Sigmoid colon (tissue), 7 donors: ENCODE data around the gene XIRP2. TPM values are rescaled to one million over a fixed set of nuclear protein-coding genes. Genes with fewer than 3 reads are reported as not detected.

Experiments used
- DNase-seq: peaks from one replicate; pipeline ENCODE4 v3.0.0-alpha.2; 2019
- H3K27ac ChIP-seq, 4 donors: fragments of 200-600 bp; sonication (generic); one replicate each; pipeline ENCODE4 v1.5.1; 2016 to 2019; ENCODE audit warnings: mild to moderate bottlenecking in 1 of 4
- H3K27me3 ChIP-seq, 3 donors: fragments of 200-600 bp; sonication (generic); one replicate each; pipeline ENCODE4 v1.5.1; 2019; ENCODE audit warnings: mild to moderate bottlenecking in 1 of 3
- H3K36me3 ChIP-seq, 4 donors: fragments of 200-600 bp; sonication (generic); one replicate each; pipeline ENCODE4 v1.5.1; 2016 to 2019
- H3K4me1 ChIP-seq, 4 donors: fragments of 200-600 bp; sonication (generic); one replicate each; pipeline ENCODE4 v1.5.1; 2017 to 2019
- H3K4me3 ChIP-seq, 4 donors: fragments of 200-600 bp; sonication (generic); one replicate each; pipeline ENCODE4 v1.5.1; 2017 to 2019; ENCODE audit warnings: mild to moderate bottlenecking in 2 of 4, moderate library complexity in 1 of 4
- H3K9me3 ChIP-seq, 4 donors: fragments of 200-600 bp in 3 of 4; sonication (generic) in 3 of 4; one replicate each; pipeline versions ENCODE4 v1.5.1 to v1.6.1; 2013 to 2019
- CTCF ChIP-seq, 4 experiments: fragments of 450-650 bp in 3 of 4; fragments of 200-600 bp in 1 of 4; IDR thresholded peaks; one replicate each; pipeline ENCODE4 v1.5.1; 2016 to 2019; ENCODE audit warnings: antibody characterized with exemption in 4 of 4, mild to moderate bottlenecking in 3 of 4, moderate library complexity in 2 of 4
- EP300 ChIP-seq, 4 donors: sonication (generic); formaldehyde crosslinking; IDR thresholded peaks; one replicate each; pipeline ENCODE4 v1.6.1; 2017; ENCODE audit warnings: antibody characterized with exemption in 4 of 4
- POLR2A ChIP-seq, 2 donors: fragments of 450-650 bp; IDR thresholded peaks; one replicate each; pipeline ENCODE4 v1.6.1; 2016; ENCODE audit warnings: antibody characterized with exemption in 2 of 2, mild to moderate bottlenecking in 2 of 2, moderate library complexity in 2 of 2
- POLR2AphosphoS5 ChIP-seq, 4 donors: sonication (generic); formaldehyde crosslinking; IDR thresholded peaks; one replicate each; pipeline ENCODE4 v1.6.1; 2017; ENCODE audit warnings: antibody characterized with exemption in 4 of 4
- WGBS, 2 donors: extraction: QIAGEN DNeasy Blood & Tissue Kit; methylation state at CpG; one replicate each; pipeline ENCODE4 v1.1.7; 2013; 5-methylcytosine and 5-hydroxymethylcytosine counted together
- intact Hi-C: fragments of 100-400 bp; cut with DNase I; formaldehyde crosslinking; loops from one replicate; pipeline ENCODE4 v1.15.1; 2023
- polyA plus RNA-seq, 3 donors: library from polyadenylated mRNA; stranded (reverse); fragments of 200-250 nt; gene quantifications; one replicate each; pipeline ENCODE4 v1.2.3, GENCODE V29; 2013
- total RNA-seq, 4 donors: library from RNA; depleted of rRNA; stranded (reverse); fragments of >200 nt; gene quantifications; one replicate each; pipeline ENCODE4 v1.1.0, GENCODE V29; 2016
- donor health status: healthy with polysubstance abuse.
- donor health status: Bipolar disorder and iron deficiency.
- donor health status: healthy.

The XIRP2 gene
- total and polyA plus RNA-seq, 7 donors, result under 0.01 to 1.8 (median 0.20) TPM; not detected in 3

GRCh38 chr2:167147271-167147941, 259.1 kb downstream of the XIRP2 start:
- no peak overlapping the region for H3K27ac ChIP-seq
- DNase-seq, result no peak
- intact Hi-C loops, result no loop called here
- no peak for TF ChIP-seq CTCF (IDR thresholded peaks at IDR 0.05)
- H3K4me1 ChIP-seq, result peaks cover 0 to 9% (median 3%) of the 10 kb centered on the region in 4 donors
- 14 to 58% methylated on average over 6 of the region's 6 CpGs for WGBS, 2 donors
- no peaks in the 10 kb centered on the region for H3K27me3 ChIP-seq
- H3K9me3 ChIP-seq, result no peaks in the 10 kb centered on the region
- H3K36me3 ChIP-seq, result no peaks in the 10 kb centered on the region
- H3K4me3 ChIP-seq, result no peak overlapping the region

DNA sequence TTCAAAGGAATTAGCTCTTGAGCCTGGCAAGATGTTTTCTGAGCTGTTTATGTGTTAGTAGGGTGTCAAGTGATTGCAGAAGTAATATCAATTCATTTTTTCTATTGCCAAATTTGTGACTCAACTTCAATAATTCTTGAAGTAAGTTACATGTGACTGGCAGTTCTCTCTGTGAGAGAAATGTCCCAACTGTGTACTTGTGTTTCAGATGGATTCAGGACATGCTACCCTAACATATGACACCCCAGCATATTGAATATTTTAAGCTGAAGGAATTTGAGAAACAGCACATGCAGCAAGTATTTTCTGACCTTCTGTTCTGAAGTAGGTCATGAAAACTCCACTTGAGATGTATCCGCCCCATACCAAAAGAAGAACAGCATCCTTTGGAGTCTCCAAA, 263.6 kb downstream of the XIRP2 start:
- Histone ChIP-seq H3K9me3 (no peaks in the 10 kb centered on the region), H3K27me3 (no peaks in the 10 kb centered on the region), H3K27ac (no peak overlapping the region), H3K4me1 (no peaks in the 10 kb centered on the region), H3K4me3 (no peak overlapping the region), H3K36me3 (no peaks in the 10 kb centered on the region)
- no peak for TF ChIP-seq POLR2AphosphoS5 (IDR thresholded peaks at IDR 0.05)
- TF ChIP-seq POLR2A (IDR thresholded peaks at IDR 0.05), result no peak
- no peak for TF ChIP-seq CTCF (IDR thresholded peaks at IDR 0.05)
- no peak for TF ChIP-seq EP300 (IDR thresholded peaks at IDR 0.05)
- 87 to 93% methylated on average over 1 of the region's 1 CpG for WGBS, 2 donors
- intact Hi-C loops, result no loop called here
- no peak for DNase-seq

GRCh38 chr2:167157523-167157922, 269.2 kb downstream of the XIRP2 start:
- WGBS, 2 donors, result 27 to 59% methylated on average over 1 of the region's 1 CpG
- Histone ChIP-seq H3K27me3 (no peaks in the 10 kb centered on the region), H3K4me1 (no peaks in the 10 kb centered on the region), H3K27ac (no peak overlapping the region), H3K4me3 (no peak overlapping the region), H3K9me3 (no peaks in the 10 kb centered on the region), H3K36me3 (no peaks in the 10 kb centered on the region)
- no peak for DNase-seq
- TF ChIP-seq POLR2A (IDR thresholded peaks at IDR 0.05), result no peak
- no peak for TF ChIP-seq CTCF (IDR thresholded peaks at IDR 0.05)
- TF ChIP-seq EP300 (IDR thresholded peaks at IDR 0.05), result no peak
- no peak for TF ChIP-seq POLR2AphosphoS5 (IDR thresholded peaks at IDR 0.05)
- intact Hi-C loops, result no loop called here

DNA sequence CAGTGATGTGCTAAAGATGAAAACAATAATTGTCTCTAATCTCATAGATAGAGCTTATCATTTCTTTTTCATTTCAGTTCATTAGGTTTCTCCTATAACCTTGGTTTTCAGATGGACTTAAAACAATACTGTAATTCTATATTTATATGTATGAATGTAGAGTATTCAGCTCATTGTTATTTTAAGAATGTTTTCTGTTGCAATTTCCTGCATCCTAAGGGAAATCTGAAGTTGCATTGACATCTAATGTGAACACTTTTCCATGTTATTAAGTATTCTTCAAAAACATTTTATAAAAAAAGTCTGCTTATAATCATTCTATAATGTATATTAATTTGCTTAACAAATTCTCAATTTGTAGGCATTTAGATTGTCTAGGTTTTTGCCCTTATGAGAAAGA, 288.9 kb downstream of the XIRP2 start:
- no peak for TF ChIP-seq EP300 (IDR thresholded peaks at IDR 0.05)
- TF ChIP-seq CTCF (IDR thresholded peaks at IDR 0.05), result no peak
- no peak for TF ChIP-seq POLR2AphosphoS5 (IDR thresholded peaks at IDR 0.05)
- no peak for TF ChIP-seq POLR2A (IDR thresholded peaks at IDR 0.05)
- H3K36me3 ChIP-seq, result no peaks in the 10 kb centered on the region
- H3K27ac ChIP-seq, result no peak overlapping the region
- H3K9me3 ChIP-seq, result peaks cover 0 to 4% (median 0%) of the 10 kb centered on the region in 4 donors
- intact Hi-C loops, result no loop called here
- no peaks in the 10 kb centered on the region for H3K4me1 ChIP-seq
- no peaks in the 10 kb centered on the region for H3K27me3 ChIP-seq
- H3K4me3 ChIP-seq, result no peak overlapping the region
- no peak for DNase-seq

GRCh38 chr2:167181134-167181533, 292.9 kb downstream of the XIRP2 start:
- Histone ChIP-seq H3K4me3 (no peak overlapping the region), H3K27me3 (no peaks in the 10 kb centered on the region), H3K9me3 (no peaks in the 10 kb centered on the region), H3K4me1 (no peaks in the 10 kb centered on the region), H3K27ac (no peak overlapping the region), H3K36me3 (no peaks in the 10 kb centered on the region)
- intact Hi-C loops, result no loop called here
- WGBS, 2 donors, result 58 to 72% methylated on average over 3 of the region's 3 CpGs
- no peak for TF ChIP-seq POLR2AphosphoS5 (IDR thresholded peaks at IDR 0.05)
- TF ChIP-seq POLR2A (IDR thresholded peaks at IDR 0.05), result no peak
- no peak for TF ChIP-seq EP300 (IDR thresholded peaks at IDR 0.05)
- no peak for TF ChIP-seq CTCF (IDR thresholded peaks at IDR 0.05)
- no peak for DNase-seq
